Dermis blood vessel endothelial cell (primary cell): ENCODE results near the gene POLE. TPM values are rescaled to one million over a fixed set of nuclear protein-coding genes. Genes with fewer than 3 reads are reported as not detected.

Experiments used
- DNase-seq: peaks from one replicate; pipeline ENCODE4 v3.0.0; 2010
- total RNA-seq: library from RNA; depleted of rRNA; stranded (reverse); fragments of >200 nt; gene quantifications from 2 replicates; pipeline ENCODE4 v1.2.3, GENCODE V29; 2014

Gene POLE
- total RNA-seq, 1 donor from 2014 or later = 39.7 TPM

GRCh38 chr12:132675757-132676432 is 11.2 kb downstream of the POLE start:
- no peak for DNase-seq

DNA sequence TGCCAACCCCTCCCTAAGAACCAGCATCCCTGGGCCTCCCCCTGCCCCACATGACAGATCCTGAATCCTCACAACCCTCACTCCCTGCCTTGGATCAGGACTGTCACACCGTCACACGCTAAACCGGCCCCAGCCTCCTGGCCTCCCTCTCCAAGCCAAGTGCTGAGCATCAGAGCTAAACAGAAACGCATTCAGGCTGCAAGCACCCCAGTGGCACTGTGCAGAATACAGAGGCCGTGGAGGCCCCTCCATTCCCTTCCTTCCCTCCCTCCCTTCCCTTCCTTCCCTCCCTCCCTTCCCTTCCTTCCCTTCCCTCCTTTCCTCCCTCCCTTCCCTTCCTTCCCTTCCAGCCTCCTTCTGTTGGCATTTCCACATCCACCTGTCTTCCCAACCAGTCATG is 12.6 kb downstream of the POLE start:
- DNase-seq = no peak

DNA sequence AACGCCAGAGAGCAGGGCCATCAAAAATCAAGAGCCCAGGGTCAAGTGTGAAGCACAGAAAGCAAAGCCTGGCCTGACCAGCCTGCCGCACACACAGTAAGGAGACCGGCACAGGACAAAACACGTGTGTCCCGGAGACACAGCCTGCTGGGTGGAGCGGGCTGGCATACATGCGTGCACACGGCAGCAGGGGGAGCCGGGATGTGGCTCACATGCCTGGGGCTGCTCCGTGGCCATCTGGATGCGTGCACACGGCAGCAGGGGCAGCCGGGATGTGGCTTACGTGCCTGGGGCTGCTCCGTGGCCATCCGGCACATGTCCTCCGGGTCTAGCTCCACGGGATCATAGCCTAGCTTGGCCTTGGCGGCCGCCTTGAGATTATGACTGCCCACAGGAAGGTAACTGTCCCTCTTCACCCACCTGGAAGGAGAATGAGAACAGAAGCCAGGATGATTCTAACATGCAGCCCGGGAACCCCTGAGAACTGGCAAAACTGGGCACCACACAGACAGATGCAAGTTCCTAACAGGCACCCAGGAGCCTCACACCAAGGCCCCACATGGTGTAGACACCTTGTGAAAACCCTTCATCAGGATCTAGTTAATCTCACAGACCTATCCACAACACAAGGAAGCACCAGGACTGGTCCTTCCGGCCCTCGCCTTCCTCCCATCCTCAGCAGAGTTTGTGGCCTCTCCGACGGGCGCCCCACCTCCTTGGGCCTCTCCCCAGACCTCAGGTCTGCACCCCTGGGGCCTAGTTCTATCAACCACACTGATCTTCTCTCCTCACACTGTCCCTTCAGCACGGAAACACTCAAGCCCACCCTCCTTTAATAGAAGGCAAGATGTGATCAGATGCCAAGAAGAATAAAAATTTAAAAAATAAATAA is 13.6 kb downstream of the POLE start:
- no peak for DNase-seq

DNA sequence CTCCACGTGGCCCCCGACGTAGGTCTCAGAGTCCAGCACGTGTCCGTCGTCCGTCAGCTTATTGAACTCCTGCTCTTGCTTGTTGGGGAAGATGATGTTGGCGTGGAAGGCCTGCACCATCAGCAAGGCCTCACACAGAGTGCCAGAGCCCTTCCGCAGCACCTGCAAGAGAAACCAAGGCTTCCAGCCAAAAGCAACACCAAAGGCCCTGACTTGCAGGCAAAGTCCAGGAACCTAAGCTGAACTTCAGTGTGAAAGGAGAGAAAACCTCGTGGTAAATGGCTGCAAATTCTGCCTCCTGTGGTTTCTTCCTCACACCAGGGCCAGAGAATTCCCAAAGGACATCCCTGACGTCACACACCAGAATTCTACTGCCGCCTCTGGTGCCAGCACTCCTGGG is 14.5 kb downstream of the POLE start:
- DNase-seq = no peak

GRCh38 chr12:132672116-132672515 is 15.0 kb downstream of the POLE start:
- DNase-seq = no peak

- peak; percentile 23 for DNase-seq
These were observed 17.8 kb downstream of the POLE start for GRCh38 chr12:132669166-132669879.

GRCh38 chr12:132668191-132669088 is 18.7 kb downstream of the POLE start:
- no peak for DNase-seq

- no peak for DNase-seq
These were observed 21.3 kb downstream of the POLE start for GRCh38 chr12:132665794-132666193.

DNA sequence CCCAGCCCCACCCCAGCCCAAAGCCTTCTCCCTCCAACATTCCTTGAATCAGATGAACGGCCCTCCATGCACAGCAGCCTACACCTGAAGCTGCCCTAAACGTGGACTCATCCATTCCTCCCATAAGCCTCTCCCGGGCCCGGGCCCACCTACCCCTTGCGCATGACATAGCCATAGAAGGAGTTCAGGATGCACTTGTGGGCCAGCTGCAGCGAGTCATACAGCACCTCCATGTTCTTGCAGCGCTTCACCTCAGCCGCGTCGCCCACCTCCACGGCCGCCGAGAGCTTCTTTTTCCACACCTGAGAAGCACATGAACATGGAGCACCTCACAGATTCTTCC is 22.0 kb downstream of the POLE start:
- no peak for DNase-seq

GRCh38 chr12:132664206-132665148 is 22.7 kb downstream of the POLE start:
- DNase-seq = no peak

- no peak for DNase-seq
These were observed 24.0 kb downstream of the POLE start for GRCh38 chr12:132662901-132663755.

DNA sequence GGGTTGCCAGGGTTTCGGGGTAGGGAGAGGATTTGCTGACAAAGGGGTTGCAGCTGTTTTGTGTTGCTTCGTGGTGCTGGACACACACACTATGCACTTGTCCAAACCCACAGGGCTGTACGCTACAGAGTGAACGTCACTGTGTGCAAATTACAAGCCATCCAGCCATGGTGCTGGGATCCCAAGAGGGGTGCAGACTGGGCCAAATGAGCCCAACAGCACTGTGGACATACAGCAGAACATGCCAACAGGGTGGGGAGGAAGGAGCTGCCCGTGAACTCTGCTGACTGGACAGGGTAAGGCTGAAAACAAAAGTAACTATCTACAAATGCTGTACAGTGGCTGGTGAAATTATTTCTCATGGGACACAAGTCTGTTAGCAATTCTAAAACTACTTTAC is 25.2 kb downstream of the POLE start:
- no peak for DNase-seq

DNA sequence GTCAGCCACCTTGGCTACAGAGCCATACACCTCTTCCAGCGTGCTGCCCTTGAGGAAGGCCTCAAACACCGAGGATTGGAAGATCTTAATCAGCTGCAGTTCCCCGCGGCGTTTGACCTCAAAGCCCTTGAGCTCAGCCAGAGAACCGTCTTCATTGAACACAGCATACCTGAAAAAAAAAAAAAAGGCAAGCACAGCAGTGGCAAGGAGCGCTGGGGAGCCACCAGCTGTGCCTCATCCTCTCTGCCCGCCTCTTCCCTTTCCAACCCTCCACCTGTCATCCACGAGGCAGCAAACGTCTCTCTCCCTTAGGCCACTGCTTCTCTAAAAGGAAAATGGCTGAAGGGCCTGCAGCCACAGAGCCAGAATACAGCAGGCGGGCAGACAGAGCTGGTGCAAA is 26.1 kb downstream of the POLE start:
- DNase-seq = no peak

- DNase-seq = no peak
These were observed 27.1 kb downstream of the POLE start for GRCh38 chr12:132660052-132660451.

GRCh38 chr12:132659146-132659545 is 28.0 kb downstream of the POLE start:
- DNase-seq = no peak

- DNase-seq = peak; percentile 49
These were observed 28.8 kb downstream of the POLE start for GRCh38 chr12:132658149-132658894.

DNA sequence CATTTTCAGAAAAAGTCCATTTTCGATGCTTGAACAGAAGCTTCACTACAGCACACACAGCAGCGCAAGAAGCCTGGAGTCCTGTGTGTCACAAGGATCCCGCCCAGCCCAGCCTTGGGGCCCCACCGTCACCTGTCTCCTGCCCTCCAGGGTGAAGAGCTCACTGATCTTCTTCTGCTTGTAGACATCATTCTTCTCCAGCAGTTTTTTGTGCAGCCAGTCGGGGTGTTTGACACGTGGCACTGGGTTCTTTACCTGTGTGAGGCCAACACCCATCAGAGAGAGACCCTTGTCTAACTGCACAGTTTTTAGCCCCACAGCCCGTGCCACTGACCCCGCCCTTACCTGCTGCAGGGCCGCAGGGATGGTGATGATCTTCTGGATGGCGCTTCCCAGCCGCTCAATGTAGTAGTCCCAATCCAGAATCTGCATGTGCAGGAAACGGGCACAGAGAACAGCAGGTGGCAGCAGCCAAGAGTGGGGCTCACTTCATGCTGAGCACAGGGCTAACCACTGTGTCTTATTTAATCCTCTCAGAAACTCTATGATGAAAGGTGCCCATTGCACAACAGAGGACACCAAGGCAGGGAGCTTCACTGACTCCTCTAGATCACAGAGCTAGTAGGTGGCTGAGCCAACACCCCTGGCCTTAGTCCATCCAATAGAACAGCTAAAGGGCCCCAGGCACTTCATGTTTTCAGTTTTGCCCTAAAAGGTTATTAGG is 30.0 kb downstream of the POLE start:
- no peak for DNase-seq

GRCh38 chr12:132653567-132654290 is 33.4 kb downstream of the POLE start:
- peak; percentile 87 for DNase-seq
